ENCODE data around the gene APBA2.

The APBA2 gene

GRCh38 chr15:28942046-28942445 lies 56.3 kb downstream of the APBA2 start:
- peak in 1 of 2 experiments; percentile 36 for DNase-seq

- DNase-seq: no peak
Observed at GRCh38 chr15:28942571-28942970, 56.8 kb downstream of the APBA2 start.

- no peak for DNase-seq
Observed at GRCh38 chr15:28943146-28943545, 57.4 kb downstream of the APBA2 start.

GRCh38 chr15:28943611-28944230 lies 57.9 kb downstream of the APBA2 start:
- no peak for DNase-seq

GRCh38 chr15:28944286-28944685 lies 58.5 kb downstream of the APBA2 start:
- no peak for DNase-seq

- no peak for DNase-seq
Observed at GRCh38 chr15:28944696-28945300, 59.0 kb downstream of the APBA2 start.

- DNase-seq: no peak
Observed at GRCh38 chr15:28945626-28946230, 60.0 kb downstream of the APBA2 start.

- no peak for DNase-seq
Observed at GRCh38 chr15:28946803-28947202, 61.0 kb downstream of the APBA2 start.

- no peak for DNase-seq
Observed at GRCh38 chr15:28947221-28947674, 61.5 kb downstream of the APBA2 start.

GRCh38 chr15:28948036-28948435 lies 62.3 kb downstream of the APBA2 start:
- DNase-seq: no peak

- DNase-seq: no peak
Observed at GRCh38 chr15:28950916-28951315, 65.1 kb downstream of the APBA2 start.

- DNase-seq: no peak
Observed at GRCh38 chr15:28952666-28953491, 67.1 kb downstream of the APBA2 start.

- no peak for DNase-seq
Observed at GRCh38 chr15:28953573-28954195, 67.9 kb downstream of the APBA2 start.

- no peak for DNase-seq
Observed at GRCh38 chr15:28954466-28955159, 68.8 kb downstream of the APBA2 start.

GRCh38 chr15:28955160-28955992 lies 69.6 kb downstream of the APBA2 start:
- DNase-seq: no peak

GRCh38 chr15:28955993-28956421 lies 70.2 kb downstream of the APBA2 start:
- DNase-seq: no peak

GRCh38 chr15:28956491-28956890 lies 70.7 kb downstream of the APBA2 start:
- DNase-seq: no peak

GRCh38 chr15:28957606-28958498 lies 72.1 kb downstream of the APBA2 start:
- DNase-seq: no peak

GRCh38 chr15:28959326-28959725 lies 73.6 kb downstream of the APBA2 start:
- DNase-seq: no peak

GRCh38 chr15:28960979-28961378 lies 75.2 kb downstream of the APBA2 start:
- no peak for DNase-seq
